HG03432 (cell line): ENCODE results near the gene RANBP17.

ENCODE experiments used
- ATAC-seq: cut with Tn5 transposase; IDR thresholded peaks from one replicate; pipeline ENCODE4 v1.9.1; 2021; ENCODE audit warnings: mild to moderate bottlenecking, moderate library complexity; ENCODE audit not compliant: unreplicated experiment

The RANBP17 gene

DNA sequence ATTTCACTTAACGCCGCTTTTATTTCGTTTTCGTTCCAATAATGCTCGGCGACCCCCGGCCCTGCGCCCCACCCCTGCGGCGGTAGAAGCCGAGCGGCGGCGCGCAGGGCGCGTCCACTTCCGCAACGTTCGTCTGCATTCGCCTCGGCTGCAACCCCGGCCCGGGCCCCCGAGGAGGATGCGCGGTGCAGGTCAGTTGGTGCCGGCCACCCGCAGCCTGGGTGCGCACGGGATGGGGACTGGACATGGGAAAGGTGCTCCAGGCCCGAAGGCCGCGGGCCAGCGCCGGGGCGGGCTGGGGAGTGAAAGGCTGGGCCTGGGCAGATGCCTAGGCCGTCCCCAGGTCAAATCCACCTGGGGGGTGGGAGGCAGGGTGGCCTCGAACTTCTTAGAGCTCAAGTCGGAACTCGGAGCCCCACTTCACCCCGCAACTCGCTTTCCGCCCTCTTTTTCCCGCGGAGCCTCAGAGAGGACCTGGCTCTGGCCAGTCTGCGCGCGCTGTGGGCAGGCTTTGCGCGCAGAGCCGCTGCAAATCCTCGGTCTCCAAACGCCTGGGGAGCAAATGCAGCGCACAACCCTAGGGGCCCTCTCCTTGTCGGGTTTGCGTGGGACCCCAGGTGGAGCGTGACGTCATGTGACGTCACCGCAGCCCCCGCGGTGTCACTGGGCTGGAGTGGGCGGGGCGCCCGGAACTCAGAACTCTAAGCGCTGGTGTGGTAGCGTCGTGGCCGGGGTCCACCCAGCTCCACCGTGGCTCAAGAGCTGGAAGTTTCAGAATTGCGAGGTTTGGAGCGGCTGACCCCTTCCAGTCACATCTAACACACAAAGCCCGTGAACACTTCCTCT lies 450.5 kb downstream of the RANBP17 start:
- no peak for ATAC-seq

DNA sequence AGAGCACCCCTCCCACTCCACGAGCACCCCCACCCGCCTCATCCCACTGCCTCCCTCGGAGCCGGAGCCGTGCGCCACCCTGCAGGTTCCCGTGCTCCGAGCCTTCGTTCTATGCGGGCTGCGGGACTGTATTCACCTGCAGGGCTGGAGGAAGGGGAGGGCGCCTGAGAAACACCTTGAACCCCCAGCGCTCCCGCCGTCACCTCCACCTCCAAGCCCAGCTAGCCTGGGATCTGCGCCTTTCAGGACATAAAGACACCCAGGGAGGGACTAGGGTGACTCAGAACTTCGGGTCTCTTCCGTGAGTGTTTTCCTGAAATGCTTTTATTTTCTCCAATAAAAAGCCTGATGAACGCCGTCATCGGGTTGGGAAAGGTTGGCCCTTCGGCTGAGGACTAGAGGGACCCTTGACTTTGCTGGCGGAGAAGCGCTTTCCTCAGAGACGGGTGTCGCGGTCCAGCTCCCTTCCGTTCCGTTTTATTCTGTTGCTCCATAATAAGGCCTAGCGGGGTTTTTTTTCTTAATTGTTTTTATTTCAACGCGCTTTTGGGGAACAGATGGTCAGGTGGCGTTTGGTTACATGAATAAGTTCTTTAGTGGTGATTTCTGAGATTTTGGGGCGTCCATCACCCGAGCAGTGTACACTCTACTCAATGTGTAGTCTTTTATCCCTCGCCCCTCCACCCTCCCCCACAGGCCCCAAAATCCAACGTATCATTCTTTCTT lies 451.8 kb downstream of the RANBP17 start:
- ATAC-seq, result no peak

DNA sequence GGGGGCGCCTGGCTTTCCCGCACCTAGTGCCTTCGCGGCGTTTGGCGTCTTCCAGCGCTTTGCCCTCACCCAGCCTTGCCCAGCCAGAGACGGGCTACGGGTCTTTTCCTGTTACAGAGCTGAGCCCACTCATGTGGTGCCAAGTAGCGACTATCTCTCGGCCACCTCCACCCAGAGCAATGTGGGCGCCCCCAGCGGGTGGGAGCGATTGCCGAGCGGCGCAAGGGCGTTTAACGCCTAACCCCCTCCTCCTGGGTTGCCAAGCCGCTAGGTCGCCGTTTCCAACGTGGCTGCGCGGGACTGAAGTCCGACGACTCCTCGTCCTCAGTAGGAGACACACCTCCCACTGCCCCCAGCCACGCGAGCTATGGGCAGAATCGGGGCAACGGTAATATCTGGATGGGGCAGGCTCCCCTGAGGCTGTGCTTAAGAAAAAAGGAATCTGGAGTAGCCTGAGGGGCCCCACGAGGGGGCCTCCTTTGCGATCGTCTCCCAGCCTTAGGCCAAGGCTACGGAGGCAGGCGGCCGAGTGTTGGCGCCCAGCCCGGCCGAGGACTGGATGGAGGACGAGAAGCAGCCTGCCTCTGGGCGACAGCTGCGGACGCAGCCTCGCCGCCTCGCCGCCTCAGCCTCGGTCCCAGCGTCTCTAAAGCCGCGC lies 453.0 kb downstream of the RANBP17 start:
- ATAC-seq, result no peak

DNA sequence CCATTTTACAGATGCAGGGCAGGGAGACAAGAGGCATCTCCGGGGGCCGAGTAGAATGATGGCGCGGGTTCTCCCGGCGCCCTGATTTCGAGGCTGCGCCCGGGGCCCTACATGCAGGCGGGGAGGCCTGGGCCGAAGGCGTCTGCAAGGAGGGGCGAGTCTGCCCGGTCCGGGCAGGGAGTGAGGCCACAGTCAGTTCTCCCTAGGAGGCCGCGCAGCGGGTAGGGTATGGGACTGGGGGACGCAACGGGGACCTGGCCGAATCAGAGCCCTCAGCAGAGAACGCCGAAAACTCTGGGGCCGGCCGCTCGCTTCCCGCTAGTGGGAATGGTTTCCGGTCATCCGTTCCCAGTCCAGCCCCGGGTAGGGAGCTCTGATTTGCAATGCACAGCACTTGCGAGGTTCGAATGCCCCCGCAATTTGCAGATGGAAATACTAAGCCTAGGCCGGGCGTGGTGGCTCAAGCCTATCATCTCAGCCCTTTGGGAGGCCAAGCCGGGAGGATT lies 453.6 kb downstream of the RANBP17 start:
- no peak for ATAC-seq

DNA sequence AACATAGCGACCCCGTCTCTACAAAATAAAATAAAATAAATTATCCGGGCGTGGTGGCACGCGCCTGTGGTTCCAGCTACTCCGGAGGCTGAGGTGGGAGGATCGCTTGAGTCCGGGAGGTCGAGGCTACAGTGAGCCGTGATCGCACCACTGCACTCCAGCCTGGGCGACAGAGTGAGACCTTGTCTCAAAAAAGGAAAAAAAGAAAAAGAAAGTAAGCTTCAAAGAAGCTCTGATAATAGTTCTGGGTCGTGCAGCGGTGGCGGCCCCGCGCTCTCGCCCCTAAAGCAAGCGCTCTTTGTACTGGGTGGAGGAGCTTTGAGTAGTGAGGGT lies 454.1 kb downstream of the RANBP17 start:
- no peak for ATAC-seq

DNA sequence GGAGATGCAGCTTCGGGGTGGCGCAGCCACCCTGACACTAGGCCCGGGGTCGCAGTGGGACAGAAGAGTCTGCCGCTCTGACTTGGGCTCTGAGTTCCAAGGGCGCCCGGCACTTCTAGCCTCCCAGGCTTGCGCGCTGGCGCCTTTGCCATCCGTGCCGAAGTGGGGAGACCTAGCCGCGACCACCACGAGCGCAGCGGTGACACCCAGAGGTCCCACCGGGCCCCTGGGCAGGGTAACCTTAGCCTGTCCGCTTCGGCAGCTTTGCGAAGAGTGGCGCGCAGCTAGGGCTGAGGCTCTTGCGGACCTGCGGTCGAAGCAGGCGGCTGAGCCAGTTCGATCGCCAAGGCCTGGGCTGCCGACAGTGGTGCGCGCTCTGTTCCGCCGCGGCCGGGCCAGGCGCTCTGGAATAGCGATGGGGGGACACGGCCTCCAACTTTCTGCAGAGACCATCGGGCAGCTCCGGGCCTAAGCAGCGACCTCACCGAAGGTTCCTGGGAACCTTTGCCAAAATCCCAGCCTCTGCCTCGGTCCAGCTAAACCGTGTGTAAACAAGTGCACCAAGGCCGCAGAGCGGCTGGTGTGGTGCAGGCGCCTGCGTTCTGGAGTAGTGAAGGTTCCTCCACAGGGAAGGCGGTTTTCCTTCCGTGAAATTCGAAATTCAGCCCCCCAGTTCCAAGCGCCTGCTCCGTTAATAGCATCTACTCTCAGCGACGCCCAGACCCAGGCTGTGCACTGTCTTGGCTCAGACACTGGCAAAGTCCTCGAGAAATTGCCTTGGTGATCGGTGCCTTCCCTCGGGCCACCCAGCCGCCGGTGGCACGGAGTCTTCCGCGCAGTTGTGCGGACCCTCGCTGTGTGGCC lies 454.7 kb downstream of the RANBP17 start:
- no peak for ATAC-seq

DNA sequence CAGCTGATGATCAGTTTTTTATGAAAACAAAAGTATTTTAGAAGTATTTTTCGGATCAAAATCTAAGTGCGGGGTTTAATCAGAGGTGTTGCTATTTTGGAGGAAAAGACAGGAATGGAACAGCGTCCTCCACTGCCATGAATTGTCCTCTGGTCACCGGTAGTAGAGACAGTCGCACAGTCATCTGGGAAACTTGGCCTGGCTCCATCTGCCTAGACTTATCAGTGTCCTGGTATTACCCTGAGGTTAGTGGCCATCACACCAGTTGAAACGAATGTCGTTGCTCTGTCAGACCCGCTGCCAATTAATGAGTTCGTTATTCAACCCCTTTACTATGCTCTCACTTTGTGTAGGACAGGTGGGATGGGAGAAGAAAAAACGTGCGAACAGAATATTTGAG lies 455.4 kb downstream of the RANBP17 start:
- ATAC-seq, result no peak

DNA sequence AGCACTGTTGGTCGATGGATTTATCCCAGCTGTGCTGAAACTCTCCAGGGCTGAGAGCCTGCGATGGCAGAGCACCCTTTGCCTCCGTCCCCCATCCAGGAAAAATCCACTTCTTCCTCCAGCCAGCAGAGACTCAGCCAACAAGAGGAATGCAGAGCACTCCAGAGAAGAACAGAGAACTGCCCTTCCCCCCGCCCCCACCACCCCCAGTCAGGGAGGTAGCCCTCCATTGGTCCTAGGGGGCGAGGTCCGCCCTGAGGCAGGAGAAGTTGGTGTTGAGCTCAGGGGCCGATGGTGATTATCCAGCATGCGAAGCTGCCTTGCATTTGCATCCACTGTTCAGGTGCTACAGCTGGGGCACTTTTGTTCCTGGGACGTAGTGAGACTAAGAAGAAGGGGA lies 456.2 kb downstream of the RANBP17 start:
- ATAC-seq, result no peak

DNA sequence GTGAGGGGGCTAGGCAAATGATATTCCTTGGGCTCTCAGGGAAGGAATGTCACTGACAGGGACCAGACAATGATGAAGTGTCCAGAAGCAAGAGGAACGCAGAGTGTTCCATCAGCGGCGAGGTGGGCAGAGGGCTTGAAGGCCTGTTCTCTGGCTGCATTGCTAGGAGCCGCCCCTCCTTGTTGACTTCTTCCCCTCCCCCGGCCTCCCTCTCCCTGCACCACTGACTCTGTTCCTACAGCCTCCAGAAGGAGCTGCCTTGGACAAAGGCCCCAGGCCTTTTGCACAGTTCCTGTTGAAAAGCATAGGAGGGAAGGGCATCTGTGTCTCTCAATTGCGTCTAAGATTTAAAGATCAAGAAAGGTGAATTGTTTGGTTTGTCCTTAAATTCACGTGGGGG lies 459.6 kb downstream of the RANBP17 start:
- no peak for ATAC-seq

DNA sequence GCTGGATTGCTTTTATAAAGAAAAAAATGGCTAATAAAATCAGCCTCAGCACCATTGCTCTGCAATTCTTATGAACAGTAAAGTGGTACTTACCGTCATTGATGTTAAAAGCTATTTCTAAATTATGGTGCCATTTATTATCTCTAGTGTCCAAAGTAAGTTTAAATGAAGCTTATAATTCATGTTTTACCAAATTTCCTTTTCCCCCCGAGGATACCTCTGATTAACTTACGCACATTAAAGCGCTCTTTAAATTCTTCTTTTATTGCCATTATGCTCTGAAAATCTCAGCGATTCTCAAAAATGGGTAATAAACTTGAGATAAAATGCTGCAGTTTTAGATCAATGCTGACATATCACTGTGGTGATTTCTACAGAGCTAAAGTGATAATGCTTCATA lies 460.7 kb downstream of the RANBP17 start:
- ATAC-seq, result no peak

DNA sequence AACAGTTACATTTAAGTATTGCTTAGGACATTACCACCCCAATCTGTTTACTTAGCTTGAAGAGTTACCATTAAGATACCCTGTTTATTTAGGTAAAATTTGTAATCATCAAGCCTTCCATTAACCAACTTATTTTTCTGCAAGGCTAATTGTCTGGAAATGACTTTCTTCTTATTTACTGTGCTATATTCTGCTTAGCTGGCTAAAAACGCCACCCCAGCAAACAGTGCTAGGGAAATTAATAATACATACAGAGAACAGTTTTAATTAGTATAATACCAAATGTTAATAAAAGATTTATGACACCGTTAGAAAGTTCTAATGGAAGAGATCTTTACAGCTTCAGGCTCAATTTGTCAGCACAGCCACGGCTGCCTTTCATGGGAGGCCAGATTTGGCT lies 461.2 kb downstream of the RANBP17 start:
- no peak for ATAC-seq

DNA sequence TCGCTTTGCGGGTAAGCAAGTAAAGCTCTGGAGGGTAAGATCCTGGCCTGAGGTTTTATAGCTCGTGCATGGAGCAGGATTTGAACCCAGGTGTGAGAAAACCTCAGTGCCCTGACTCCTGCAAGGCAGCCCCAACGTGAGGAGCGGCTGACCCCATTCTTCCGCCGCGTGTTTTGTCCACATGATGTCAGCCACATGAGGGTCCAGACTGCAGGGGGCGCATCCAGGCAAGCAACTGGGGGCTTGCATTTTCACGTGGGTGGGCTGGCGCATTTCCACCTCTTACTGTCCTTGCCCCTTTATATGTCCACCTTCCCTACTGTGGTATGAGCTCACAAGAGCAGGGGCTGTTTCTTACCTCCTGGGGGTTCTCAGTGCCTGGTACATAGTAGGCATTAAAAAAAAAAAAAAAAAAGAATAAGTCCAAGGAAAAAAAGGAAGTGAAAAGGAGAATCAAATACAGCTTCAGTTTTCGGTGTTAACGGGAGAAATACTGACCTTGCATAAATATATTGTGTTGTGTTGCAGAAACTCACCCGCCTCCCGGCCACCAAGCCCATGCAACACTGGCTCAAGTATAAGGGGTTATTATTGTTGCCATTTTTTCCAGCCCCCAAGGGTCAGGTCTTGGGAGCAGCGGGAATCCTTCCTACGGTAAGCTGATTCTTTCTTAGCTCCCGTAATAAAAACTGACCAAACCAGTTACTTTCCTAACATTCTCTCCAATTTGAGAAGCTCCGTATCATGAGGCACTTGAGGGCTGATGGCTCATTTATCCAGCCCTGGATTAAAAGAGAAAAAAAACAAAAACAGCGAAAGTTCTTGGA lies 462.2 kb downstream of the RANBP17 start:
- ATAC-seq, result no peak

DNA sequence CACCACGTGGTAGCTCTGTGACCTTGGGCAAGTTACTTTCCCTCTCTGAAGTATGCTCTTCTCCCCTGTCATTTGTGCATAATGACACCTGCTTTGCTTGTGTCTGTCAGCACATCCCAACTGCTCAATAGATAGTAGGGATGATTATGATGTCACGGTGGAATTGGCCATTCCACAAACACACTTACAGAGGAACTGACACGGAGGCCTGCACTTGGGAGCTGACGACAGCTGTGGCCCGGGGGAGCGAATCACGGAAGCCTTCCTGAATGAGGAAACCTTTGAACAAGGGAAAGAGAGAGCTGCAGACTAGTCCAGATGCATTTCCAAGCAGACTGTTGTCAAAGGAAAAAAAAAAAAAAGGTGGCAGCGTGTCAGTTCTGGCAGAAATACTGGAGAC lies 468.2 kb downstream of the RANBP17 start:
- ATAC-seq, result no peak

DNA sequence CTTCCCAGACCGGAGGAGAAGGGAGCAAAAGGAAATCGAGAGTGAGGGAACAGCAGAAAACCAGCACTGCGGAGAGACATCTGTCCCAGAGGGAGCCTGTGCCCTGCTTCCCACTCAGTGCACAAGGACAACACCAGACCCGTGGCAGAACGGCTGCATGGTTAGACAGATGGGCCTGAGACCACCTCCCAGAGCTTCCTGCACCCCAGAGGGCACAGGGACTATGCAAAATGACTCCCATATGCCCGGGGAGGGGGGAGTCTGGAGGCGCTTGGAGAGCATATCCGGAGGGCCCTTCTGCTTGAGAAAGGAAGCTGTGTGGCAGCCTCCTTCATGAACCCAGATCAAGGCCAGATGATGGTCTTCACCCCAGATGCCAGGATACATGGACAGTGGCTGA lies 473.8 kb downstream of the RANBP17 start:
- ATAC-seq, result no peak

DNA sequence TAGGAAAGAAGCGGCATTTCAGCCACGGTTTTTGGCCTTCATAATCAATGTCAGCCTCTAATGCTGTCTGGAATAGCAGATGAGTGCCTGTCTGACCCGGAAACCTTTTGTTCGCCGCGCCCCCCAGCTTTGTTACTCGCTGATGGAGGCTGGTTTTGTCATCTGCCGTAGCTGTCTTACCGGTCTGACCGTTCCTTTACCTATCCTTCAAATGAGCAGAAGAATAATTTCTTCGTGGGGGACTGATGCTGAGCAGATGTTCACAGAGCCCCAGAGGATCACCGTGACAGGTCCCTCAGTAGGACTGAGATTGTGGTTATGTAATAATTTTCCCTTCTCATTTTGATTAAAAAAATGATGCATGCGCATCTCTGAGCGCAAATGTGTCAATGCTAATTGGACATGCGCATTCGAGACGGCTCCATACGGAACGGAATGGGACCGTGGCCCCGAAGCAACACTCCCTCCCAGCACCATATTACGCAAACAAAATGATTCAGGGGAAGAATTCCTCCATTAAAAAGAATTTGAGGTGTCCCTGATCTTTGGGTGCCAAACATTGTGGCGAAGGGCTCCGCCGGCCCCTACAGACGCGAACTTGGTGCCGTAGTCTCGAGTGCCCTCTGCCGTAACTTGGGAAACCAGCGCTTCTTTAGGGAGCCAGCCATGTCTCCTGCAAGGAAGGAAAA lies 474.8 kb downstream of the RANBP17 start:
- no peak for ATAC-seq

DNA sequence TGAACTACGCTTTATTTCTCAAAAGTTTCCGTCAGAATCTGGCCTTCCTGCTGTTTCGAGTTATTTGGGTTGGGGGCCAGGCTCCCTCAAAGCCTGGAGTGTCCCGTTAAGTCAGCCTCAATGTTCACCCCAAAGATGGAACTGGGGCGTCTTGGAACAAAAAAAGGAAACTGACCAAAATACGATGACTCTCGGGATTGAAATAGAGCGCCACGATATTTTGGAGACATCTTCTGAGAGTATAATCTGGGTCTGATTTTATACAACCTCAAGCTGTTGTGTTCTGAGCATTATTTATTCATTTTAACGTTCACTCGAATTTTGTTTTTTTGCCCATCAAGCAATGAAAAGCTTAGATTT lies 475.4 kb downstream of the RANBP17 start:
- ATAC-seq, result no peak

DNA sequence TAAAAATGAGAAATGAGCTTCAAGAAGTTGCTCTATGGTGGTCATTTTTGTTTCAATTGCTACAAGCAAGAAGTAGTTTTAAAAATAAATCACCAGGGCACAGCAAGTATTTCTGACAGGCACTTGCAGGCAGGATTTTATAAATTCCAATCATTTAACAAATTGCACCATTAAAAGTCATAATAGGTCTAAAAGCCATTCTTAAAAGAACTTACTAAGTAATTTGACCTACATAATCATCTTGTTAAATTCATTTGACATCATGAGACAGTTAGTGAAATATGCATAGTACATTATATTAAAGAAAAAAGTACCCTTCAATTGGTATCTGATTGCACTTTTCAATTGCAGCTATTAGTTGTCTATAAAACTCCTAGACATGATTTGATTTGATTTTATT lies 478.2 kb downstream of the RANBP17 start:
- ATAC-seq, result no peak

DNA sequence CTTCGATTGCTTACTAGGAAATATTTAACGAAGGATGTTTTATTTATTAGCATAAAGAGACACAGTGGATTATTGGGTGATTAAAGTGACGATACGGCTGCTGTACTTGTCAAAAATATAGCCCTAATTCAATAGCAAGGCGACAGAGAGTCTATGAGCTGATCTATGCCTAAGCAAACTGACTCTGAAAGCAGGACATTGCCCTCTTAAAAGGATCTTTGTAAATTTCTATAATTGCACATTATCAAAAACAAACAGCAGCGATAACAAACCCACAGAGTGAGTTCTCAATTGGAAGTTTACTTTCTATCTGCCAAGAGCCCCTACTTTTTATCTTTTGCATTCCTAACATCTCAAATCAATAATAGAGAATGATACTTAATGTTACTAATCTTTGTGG lies 478.7 kb downstream of the RANBP17 start:
- ATAC-seq, result no peak

DNA sequence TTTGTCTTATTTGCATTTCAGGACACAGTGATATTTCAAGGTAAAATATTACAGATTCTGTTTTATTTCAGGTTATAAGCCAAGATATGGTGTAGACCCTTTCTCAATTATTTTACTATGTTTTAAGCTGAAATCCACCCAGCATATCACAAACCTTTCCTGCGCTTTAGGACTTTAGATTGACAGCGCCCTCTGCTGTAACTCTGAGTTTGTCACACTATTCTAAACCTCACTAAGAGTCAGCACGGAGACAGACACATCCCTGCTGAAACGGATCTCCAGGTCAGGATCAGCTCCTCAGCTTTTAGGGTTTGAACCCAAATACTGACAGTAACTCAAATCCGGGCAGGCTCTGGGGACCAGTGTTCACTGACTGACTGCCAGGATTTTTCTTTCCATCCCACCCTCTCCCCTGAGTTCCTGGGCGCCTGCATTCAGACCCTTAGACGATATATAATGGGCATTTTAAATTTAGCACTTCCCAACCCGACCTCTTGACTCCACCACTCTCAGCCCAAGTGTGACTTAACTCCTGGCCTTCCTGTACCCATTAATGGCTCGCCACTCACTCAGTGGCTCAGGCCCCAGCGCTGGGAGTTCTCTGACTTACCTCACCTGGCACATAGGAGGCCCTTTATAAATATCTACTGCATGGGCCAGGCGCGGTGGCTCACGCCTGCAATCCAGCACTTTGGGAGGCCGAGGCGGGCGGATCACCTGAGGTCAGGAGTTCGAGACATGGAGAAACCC lies 480.7 kb downstream of the RANBP17 start:
- ATAC-seq, result peak; percentile 69
